ES-I3 (cell line): ENCODE results near the gene ITPKC.

Source experiments
- H3K36me3 ChIP-seq: 2 replicates; pipeline ENCODE4 v1.6.1; 2013; ENCODE audit warnings: mild to moderate bottlenecking, low read length, control low read depth, moderate library complexity; ENCODE audit not compliant: insufficient read depth
- H3K4me1 ChIP-seq: 2 replicates; pipeline ENCODE4 v1.6.1; 2013; ENCODE audit warnings: mild to moderate bottlenecking, control low read depth, low read length; ENCODE audit not compliant: insufficient read depth
- H3K9ac ChIP-seq: 2 replicates; pipeline ENCODE4 v1.6.1; 2013; ENCODE audit warnings: low read depth, mild to moderate bottlenecking, low read length, moderate library complexity
- H3K9me3 ChIP-seq: 2 replicates; pipeline ENCODE4 v1.6.1; 2013; ENCODE audit warnings: mild to moderate bottlenecking, low read length, moderate library complexity; ENCODE audit not compliant: control insufficient read depth, insufficient read depth

ITPKC gene

GRCh38 chr19:40685016-40685526, 31.8 kb upstream of the ITPKC start:
- H3K9ac ChIP-seq: no peak overlapping the region
- peaks cover 5% of the 10 kb centered on the region; the same call in 1 of the 2 replicates for H3K4me1 ChIP-seq
- H3K9me3 ChIP-seq: no peaks in the 10 kb centered on the region
- no peaks in the 10 kb centered on the region; the same call in 1 of the 2 replicates for H3K36me3 ChIP-seq

GRCh38 chr19:40685563-40685962, 31.3 kb upstream of the ITPKC start:
- no peaks in the 10 kb centered on the region; the same call in 1 of the 2 replicates for H3K36me3 ChIP-seq

GRCh38 chr19:40686882-40687524, 29.9 kb upstream of the ITPKC start:
- Histone ChIP-seq H3K9me3 (no peaks in the 10 kb centered on the region), H3K4me1 (peaks cover 5% of the 10 kb centered on the region; the same call in 1 of the 2 replicates), H3K9ac (no peak overlapping the region), H3K36me3 (no peaks in the 10 kb centered on the region)

More at GRCh38 chr19:40685563-40685962, 31.3 kb upstream of the ITPKC start:
- Histone ChIP-seq H3K9me3 (no peaks in the 10 kb centered on the region), H3K9ac (no peak overlapping the region), H3K4me1 (peaks cover 5% of the 10 kb centered on the region; the same call in 1 of the 2 replicates)

GRCh38 chr19:40687525-40688016, 29.3 kb upstream of the ITPKC start:
- no peak overlapping the region for H3K9ac ChIP-seq
- H3K36me3 ChIP-seq: no peaks in the 10 kb centered on the region
- no peaks in the 10 kb centered on the region for H3K9me3 ChIP-seq
- peaks cover 5% of the 10 kb centered on the region; the same call in 1 of the 2 replicates for H3K4me1 ChIP-seq

- Histone ChIP-seq H3K9ac (no peak overlapping the region), H3K9me3 (no peaks in the 10 kb centered on the region), H3K36me3 (no peaks in the 10 kb centered on the region), H3K4me1 (peaks cover 5% of the 10 kb centered on the region; the same call in 1 of the 2 replicates)
Observed at GRCh38 chr19:40688309-40688708, 28.6 kb upstream of the ITPKC start.

GRCh38 chr19:40688987-40689338, 27.9 kb upstream of the ITPKC start:
- peak overlapping the region; percentile 73 for H3K9ac ChIP-seq
- no peaks in the 10 kb centered on the region for H3K36me3 ChIP-seq
- H3K4me1 ChIP-seq: peaks cover 5% of the 10 kb centered on the region; the same call in 1 of the 2 replicates
- H3K9me3 ChIP-seq: no peaks in the 10 kb centered on the region

GRCh38 chr19:40689339-40690049, 27.4 kb upstream of the ITPKC start:
- Histone ChIP-seq H3K4me1 (peaks cover 5% of the 10 kb centered on the region; the same call in 1 of the 2 replicates), H3K36me3 (0 out of 2 replicates have a peak, but pooled peaks cover 2% of the 10 kb centered on the region), H3K9ac (peak overlapping the region; percentile 73), H3K9me3 (no peaks in the 10 kb centered on the region)

GRCh38 chr19:40690050-40690692, 26.7 kb upstream of the ITPKC start, which contains the start of gene NUMBL:
NUMBL (minus strand) TSS chr19:40690651; CDS start chr19:40690483, 168 bp downstream.
- Histone ChIP-seq H3K9me3 (no peaks in the 10 kb centered on the region), H3K36me3 (0 out of 2 replicates have a peak, but pooled peaks cover 2% of the 10 kb centered on the region), H3K9ac (peak within 1 kb of the TSS; percentile 85), H3K4me1 (peaks cover 5% of the 10 kb centered on the region; the same call in 1 of the 2 replicates)

- H3K36me3 ChIP-seq: 0 out of 2 replicates have a peak, but pooled peaks cover 2% of the 10 kb centered on the region
- peaks cover 5% of the 10 kb centered on the region; the same call in 1 of the 2 replicates for H3K4me1 ChIP-seq
- H3K9me3 ChIP-seq: no peaks in the 10 kb centered on the region
- peak overlapping the region; percentile 85 for H3K9ac ChIP-seq
Observed at GRCh38 chr19:40690693-40691420, 26.1 kb upstream of the ITPKC start.

- 0 out of 2 replicates have a peak, but pooled peaks cover 2% of the 10 kb centered on the region for H3K36me3 ChIP-seq
- peak overlapping the region; percentile 85; the same call in 1 of the 2 replicates for H3K9ac ChIP-seq
- no peaks in the 10 kb centered on the region for H3K9me3 ChIP-seq
- H3K4me1 ChIP-seq: peaks cover 5% of the 10 kb centered on the region; the same call in 1 of the 2 replicates
Observed at GRCh38 chr19:40691421-40692211, 25.3 kb upstream of the ITPKC start.

GRCh38 chr19:40692212-40692551, 24.7 kb upstream of the ITPKC start:
- H3K36me3 ChIP-seq: 0 out of 2 replicates have a peak, but pooled peaks cover 8% of the 10 kb centered on the region
- H3K9me3 ChIP-seq: no peaks in the 10 kb centered on the region
- no peak overlapping the region for H3K9ac ChIP-seq
- peaks cover 5% of the 10 kb centered on the region; the same call in 1 of the 2 replicates for H3K4me1 ChIP-seq

- H3K4me1 ChIP-seq: peaks cover 5% of the 10 kb centered on the region; the same call in 1 of the 2 replicates
- no peak overlapping the region for H3K9ac ChIP-seq
- no peaks in the 10 kb centered on the region for H3K9me3 ChIP-seq
- H3K36me3 ChIP-seq: 0 out of 2 replicates have a peak, but pooled peaks cover 8% of the 10 kb centered on the region
Observed at GRCh38 chr19:40693150-40693788, 23.6 kb upstream of the ITPKC start.
